Liver (tissue), 9 donors: Measurements from ENCODE around the gene WIZ. TPM values are rescaled to one million over a fixed set of nuclear protein-coding genes. Genes with fewer than 3 reads are reported as not detected.

Experiments used
- DNase-seq: peaks from one replicate; pipeline ENCODE4 v3.0.0-alpha.2; 2017; ENCODE audit warnings: low spot score
- H3K27ac ChIP-seq, 2 donors: one replicate each; pipeline ENCODE4 v1.7.0; 2013; ENCODE audit warnings: inconsistent platforms in 2 of 2, low read length in 2 of 2, control low read depth in 1 of 2, low read depth in 1 of 2, mild to moderate bottlenecking in 1 of 2
- H3K27me3 ChIP-seq, 4 donors: one replicate each; pipeline versions ENCODE4 v1.6.1 to v1.7.0; 2013; ENCODE audit warnings: low read length in 3 of 4, inconsistent platforms in 1 of 4, mild to moderate bottlenecking in 1 of 4, moderate library complexity in 1 of 4; ENCODE audit not compliant: control insufficient read depth in 4 of 4, insufficient read depth in 4 of 4
- H3K36me3 ChIP-seq, 4 donors: one replicate each; pipeline versions ENCODE4 v1.6.1 to v1.7.0; 2013; ENCODE audit warnings: low read length in 3 of 4, mild to moderate bottlenecking in 3 of 4, low read depth in 1 of 4, moderate library complexity in 1 of 4; ENCODE audit not compliant: control insufficient read depth in 4 of 4, insufficient read depth in 3 of 4
- H3K4me1 ChIP-seq, 4 donors: one replicate each; pipeline versions ENCODE4 v1.6.1 to v1.7.0; 2013; ENCODE audit warnings: low read length in 3 of 4, mild to moderate bottlenecking in 3 of 4, moderate library complexity in 1 of 4; ENCODE audit not compliant: control insufficient read depth in 4 of 4, insufficient read depth in 4 of 4
- H3K4me3 ChIP-seq, 3 donors: one replicate each; pipeline versions ENCODE4 v1.6.1 to v1.7.0; 2013; ENCODE audit warnings: low read length in 3 of 3, control low read depth in 1 of 3, low read depth in 1 of 3, mild to moderate bottlenecking in 1 of 3
- H3K9ac ChIP-seq, 2 donors: one replicate each; pipeline ENCODE4 v1.7.0; 2013; ENCODE audit warnings: low read length in 2 of 2, mild to moderate bottlenecking in 2 of 2, moderate library complexity in 2 of 2, control low read depth in 1 of 2, low read depth in 1 of 2
- H3K9me3 ChIP-seq, 4 donors: one replicate each; pipeline versions ENCODE4 v1.6.1 to v1.7.0; 2013; ENCODE audit warnings: low read length in 3 of 4; ENCODE audit not compliant: control insufficient read depth in 4 of 4
- CTCF ChIP-seq: fragments of 150-350 bp; IDR thresholded peaks from 2 replicates; pipeline ENCODE4 v1.5.1; 2017; ENCODE audit warnings: improper control_type of control experiment, low read depth, low read length; ENCODE audit not compliant: missing input control
- EGR1 ChIP-seq, 2 donors: IDR thresholded peaks; 2 replicates each; pipeline ENCODE4 v1.6.1; 2016 to 2018; ENCODE audit warnings: antibody characterized with exemption in 2 of 2, low read depth in 2 of 2
- FOXA1 ChIP-seq: IDR thresholded peaks from 2 replicates; pipeline ENCODE4 v1.6.1; 2016; ENCODE audit warnings: antibody characterized with exemption
- FOXA2 ChIP-seq: IDR thresholded peaks from 2 replicates; pipeline ENCODE4 v1.6.1; 2016; ENCODE audit warnings: antibody characterized with exemption
- GABPA ChIP-seq, 2 donors: IDR thresholded peaks in 1 of 2; conservative IDR thresholded peaks in 1 of 2; 2 replicates each; pipeline ENCODE4 v1.6.1; 2016; ENCODE audit warnings: antibody characterized with exemption in 2 of 2, mild to moderate bottlenecking in 1 of 2, moderate library complexity in 1 of 2
- HNF4G ChIP-seq: IDR thresholded peaks from 2 replicates; pipeline ENCODE4 v1.6.1; 2016; ENCODE audit warnings: antibody characterized with exemption
- JUND ChIP-seq, 2 donors: IDR thresholded peaks; 2 replicates each; pipeline ENCODE4 v1.6.1; 2016; ENCODE audit warnings: antibody characterized with exemption in 2 of 2
- MAX ChIP-seq: IDR thresholded peaks from 2 replicates; pipeline ENCODE4 v1.6.1; 2016; ENCODE audit warnings: antibody characterized with exemption
- NR2F2 ChIP-seq: IDR thresholded peaks from 2 replicates; pipeline ENCODE4 v1.6.1; 2016; ENCODE audit warnings: antibody characterized with exemption
- REST ChIP-seq: IDR thresholded peaks from 2 replicates; pipeline ENCODE4 v1.6.1; 2016; ENCODE audit warnings: antibody characterized with exemption, mild to moderate bottlenecking
- SP1 ChIP-seq: IDR thresholded peaks from 2 replicates; pipeline ENCODE4 v1.6.1; 2018; ENCODE audit warnings: antibody characterized with exemption, mild to moderate bottlenecking
- TAF1 ChIP-seq: conservative IDR thresholded peaks from 2 replicates; pipeline ENCODE4 v1.6.1; 2016; ENCODE audit warnings: antibody characterized with exemption, mild to moderate bottlenecking
- YY1 ChIP-seq: IDR thresholded peaks from 2 replicates; pipeline ENCODE4 v1.6.1; 2016; ENCODE audit warnings: antibody characterized with exemption, mild to moderate bottlenecking
- WGBS: extraction: QIAGEN DNeasy Blood & Tissue Kit; methylation state at CpG from one replicate; pipeline ENCODE4 v1.1.7; 2013; 5-methylcytosine and 5-hydroxymethylcytosine counted together
- polyA plus RNA-seq, 2 donors: library from polyadenylated mRNA; stranded (reverse) in 1 of 2; unstranded in 1 of 2; fragments of 200-250 nt in 1 of 2; fragments of >200 nt in 1 of 2; fragmentation: Nextera tagmentation in 1 of 2; extraction: Ambion mirVana in 1 of 2; gene quantifications; one replicate each; pipeline versions ENCODE4 v1.2.1 to v1.2.3, GENCODE V29; 2013 to 2015
- total RNA-seq, 2 donors: library from RNA; depleted of rRNA; stranded (reverse); fragments of >200 nt; gene quantifications; one replicate each; pipeline ENCODE4 v1.2.3, GENCODE V29; 2014
- TF ChIP-seq, protein P1 (sequence below): IDR thresholded peaks from 2 replicates; pipeline ENCODE4 v1.6.1; 2016; ENCODE audit warnings: antibody characterized with exemption
- TF ChIP-seq, protein P2 (sequence below): IDR thresholded peaks from 2 replicates; pipeline ENCODE4 v1.6.1; 2016; ENCODE audit warnings: antibody characterized with exemption
- donor health status: healthy.
- donor health status: healthy.
- donor health status: healthy.
- donor health status: healthy.
- donor health status: healthy.

WIZ gene
- total and polyA plus RNA-seq, 4 donors = 3.8 to 12.7 (median 8.6) TPM

- peak; percentile 43 for TF ChIP-seq SP1
- no peak for TF ChIP-seq HNF4G
Measured at GRCh38 chr19:15498156-15498858, 48.6 kb upstream of the WIZ start (continued).

DNA sequence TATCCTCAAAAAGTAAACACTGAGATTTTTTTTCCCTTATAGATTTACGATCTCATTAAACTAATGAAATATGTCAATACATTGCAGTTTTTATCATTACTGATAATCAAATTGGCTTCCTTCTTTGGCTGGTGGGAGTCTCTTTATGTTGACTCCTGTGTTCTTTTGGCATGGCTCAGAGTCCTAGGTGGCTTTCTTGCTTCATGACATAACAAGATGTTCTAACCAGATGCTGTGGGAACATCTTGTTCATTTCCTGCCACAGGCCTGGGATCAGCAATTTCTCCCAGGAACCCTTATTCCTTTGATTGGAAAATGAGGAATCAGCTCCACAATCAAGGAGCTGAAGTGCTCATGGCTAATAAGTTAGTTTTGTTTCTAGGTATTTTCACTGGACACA lies 45.4 kb upstream of the WIZ start:
- Histone ChIP-seq H3K27me3 (no peaks in the 10 kb centered on the region), H3K9ac (no peak overlapping the region), H3K9me3 (no peaks in the 10 kb centered on the region), H3K4me1 (peaks cover 2 to 9% (median 5%) of the 10 kb centered on the region in 4 donors), H3K36me3 (no peaks in the 10 kb centered on the region), H3K4me3 (no peak overlapping the region), H3K27ac (no peak overlapping the region)
- DNase-seq = no peak
- WGBS = 96% methylated on average over 1 of the region's 1 CpG
- no peak for TF ChIP-seq TAF1
- no peak for TF ChIP-seq JUND (IDR thresholded peaks at IDR 0.05)
- TF ChIP-seq REST = no peak
- no peak for TF ChIP-seq YY1
- no peak for TF ChIP-seq SP1
- no peak for TF ChIP-seq EGR1 (IDR thresholded peaks at IDR 0.05; ENCODE audit: low read depth in 2 of 2)
- TF ChIP-seq, protein P1, sequence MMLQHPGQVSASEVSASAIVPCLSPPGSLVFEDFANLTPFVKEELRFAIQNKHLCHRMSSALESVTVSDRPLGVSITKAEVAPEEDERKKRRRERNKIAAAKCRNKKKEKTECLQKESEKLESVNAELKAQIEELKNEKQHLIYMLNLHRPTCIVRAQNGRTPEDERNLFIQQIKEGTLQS = no peak
- TF ChIP-seq FOXA2 = no peak

DNA sequence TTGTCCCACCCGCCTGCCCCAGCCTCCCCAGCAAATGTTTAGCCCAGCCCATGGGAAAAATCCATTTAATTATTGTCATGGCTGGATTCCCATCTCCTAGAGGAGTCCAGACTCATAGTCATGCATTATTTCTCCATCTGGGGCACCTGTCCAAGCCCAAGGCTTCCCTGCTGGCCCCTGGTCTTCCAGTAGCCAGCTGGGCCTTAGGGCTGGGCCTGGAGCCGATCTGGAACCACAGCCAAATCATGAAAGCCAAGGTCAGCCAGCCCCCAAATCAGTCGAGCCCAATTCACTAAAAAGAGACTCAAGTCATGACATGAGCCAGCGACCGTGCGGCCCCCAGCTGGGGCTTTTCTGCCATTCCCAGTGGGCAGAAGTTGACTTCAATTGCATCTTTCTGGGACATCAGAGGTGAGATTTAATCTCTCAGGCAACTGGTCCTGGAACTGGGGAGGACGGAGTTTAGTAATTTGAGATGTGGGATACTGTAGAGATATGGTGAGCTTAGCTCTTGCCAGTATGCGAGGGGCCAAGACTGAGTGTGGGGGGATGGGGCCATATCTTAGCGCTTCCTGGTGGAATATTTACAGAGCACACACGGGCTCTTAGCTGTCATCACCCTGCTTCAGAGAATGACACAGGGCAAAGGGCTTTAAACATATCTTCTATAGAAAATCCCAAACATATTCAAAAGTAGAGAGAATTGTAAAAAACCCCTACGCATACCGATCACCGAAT lies 38.9 kb upstream of the WIZ start:
- Histone ChIP-seq H3K36me3 (no peaks in the 10 kb centered on the region), H3K27ac (no peak overlapping the region), H3K9me3 (peaks cover 0 to 2% (median 0%) of the 10 kb centered on the region in 4 donors), H3K4me1 (no peaks in the 10 kb centered on the region), H3K27me3 (no peaks in the 10 kb centered on the region), H3K9ac (no peak overlapping the region), H3K4me3 (no peak overlapping the region)
- 77% methylated on average over 13 of the region's 13 CpGs for WGBS
- DNase-seq = no peak
- TF ChIP-seq SP1 (no peak), REST (no peak), HNF4G (no peak), MAX (no peak), FOXA2 (no peak), GABPA (IDR thresholded peaks at IDR 0.05 in 1 of 2, conservative IDR thresholded peaks at IDR 0.05 in 1 of 2) (no peak), FOXA1 (no peak), EGR1 (IDR thresholded peaks at IDR 0.05; ENCODE audit: low read depth in 2 of 2) (no peak), TAF1 (no peak), NR2F2 (no peak), JUND (IDR thresholded peaks at IDR 0.05) (no peak), CTCF (no peak), YY1 (no peak)
- TF ChIP-seq, protein P2, sequence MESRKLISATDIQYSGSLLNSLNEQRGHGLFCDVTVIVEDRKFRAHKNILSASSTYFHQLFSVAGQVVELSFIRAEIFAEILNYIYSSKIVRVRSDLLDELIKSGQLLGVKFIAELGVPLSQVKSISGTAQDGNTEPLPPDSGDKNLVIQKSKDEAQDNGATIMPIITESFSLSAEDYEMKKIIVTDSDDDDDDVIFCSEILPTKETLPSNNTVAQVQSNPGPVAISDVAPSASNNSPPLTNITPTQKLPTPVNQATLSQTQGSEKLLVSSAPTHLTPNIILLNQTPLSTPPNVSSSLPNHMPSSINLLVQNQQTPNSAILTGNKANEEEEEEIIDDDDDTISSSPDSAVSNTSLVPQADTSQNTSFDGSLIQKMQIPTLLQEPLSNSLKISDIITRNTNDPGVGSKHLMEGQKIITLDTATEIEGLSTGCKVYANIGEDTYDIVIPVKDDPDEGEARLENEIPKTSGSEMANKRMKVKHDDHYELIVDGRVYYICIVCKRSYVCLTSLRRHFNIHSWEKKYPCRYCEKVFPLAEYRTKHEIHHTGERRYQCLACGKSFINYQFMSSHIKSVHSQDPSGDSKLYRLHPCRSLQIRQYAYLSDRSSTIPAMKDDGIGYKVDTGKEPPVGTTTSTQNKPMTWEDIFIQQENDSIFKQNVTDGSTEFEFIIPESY = no peak
- TF ChIP-seq, protein P1 = no peak
